WI38 (cell line): ENCODE data around the gene RPL18.

Experiments
- H3K4me3 ChIP-seq: 2 replicates; pipeline ENCODE4 v1.5.1; 2011; ENCODE audit warnings: low read depth, mild to moderate bottlenecking, control low read depth, low read length
- CTCF ChIP-seq: IDR thresholded peaks from 2 replicates; pipeline ENCODE4 v1.5.1; 2012; ENCODE audit warnings: low read depth, mild to moderate bottlenecking, control low read depth, low read length

RPL18 gene

GRCh38 chr19:48571378-48572162 is 47.4 kb downstream of the RPL18 start:
- no peak for TF ChIP-seq CTCF
- H3K4me3 ChIP-seq = no peak overlapping the region

- no peak for TF ChIP-seq CTCF
- no peak overlapping the region for H3K4me3 ChIP-seq
Observed at GRCh38 chr19:48569814-48570213, 49.2 kb downstream of the RPL18 start.

GRCh38 chr19:48568345-48568886 is 50.6 kb downstream of the RPL18 start:
- peak overlapping the region; percentile 27 for H3K4me3 ChIP-seq
- no peak for TF ChIP-seq CTCF
